ENCODE data around the gene ERBIN.

DNA sequence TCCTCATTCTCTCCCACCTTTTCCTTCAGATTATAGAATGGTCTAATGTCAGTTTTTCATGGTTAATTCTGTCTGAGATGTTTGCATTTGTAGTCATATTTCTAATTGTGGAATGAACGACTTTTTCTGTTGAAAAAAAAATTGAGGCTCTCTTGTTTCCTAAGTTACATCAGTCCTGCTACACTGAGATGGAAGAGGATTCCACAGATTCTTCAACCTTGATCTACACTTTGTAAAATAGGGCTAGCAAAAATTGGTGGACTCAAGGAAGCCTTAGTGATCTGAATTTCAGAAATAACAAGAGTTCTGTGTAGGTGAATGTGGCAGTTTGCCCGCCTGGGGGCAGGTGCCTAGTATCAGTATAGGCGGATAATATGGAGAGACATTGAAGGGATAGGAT is 51.9 kb downstream of the ERBIN start:
- TF ChIP-seq GATA3 (IDR thresholded peaks at IDR 0.05; ENCODE audit: low read depth, low read length) (no peak), GATA2 (IDR thresholded peaks at IDR 0.05; ENCODE audit: low read depth, low read length) (no peak)

Measured in SH-SY5Y (cell line).